ENCODE data around the gene WRNIP1.

GRCh38 chr6:2729921-2730320 lies 35.3 kb upstream of the WRNIP1 start:
- TF ChIP-seq CTCF (IDR thresholded peaks at IDR 0.05) (no peak), POLR2A (IDR thresholded peaks at IDR 0.05) (no peak)

All from thyroid gland (tissue), 4 donors.